ENCODE results near the gene ADNP2. TPM values are rescaled to one million over a fixed set of nuclear protein-coding genes. Genes with fewer than 3 reads are reported as not detected.

The ADNP2 gene
- total and polyA plus RNA-seq, 2 experiments from 2014 or later, result 19.3 to 66.4 TPM

GRCh38 chr18:80181642-80182461 lies 72.8 kb downstream of the ADNP2 start (continued):
- TF ChIP-seq, protein P1, sequence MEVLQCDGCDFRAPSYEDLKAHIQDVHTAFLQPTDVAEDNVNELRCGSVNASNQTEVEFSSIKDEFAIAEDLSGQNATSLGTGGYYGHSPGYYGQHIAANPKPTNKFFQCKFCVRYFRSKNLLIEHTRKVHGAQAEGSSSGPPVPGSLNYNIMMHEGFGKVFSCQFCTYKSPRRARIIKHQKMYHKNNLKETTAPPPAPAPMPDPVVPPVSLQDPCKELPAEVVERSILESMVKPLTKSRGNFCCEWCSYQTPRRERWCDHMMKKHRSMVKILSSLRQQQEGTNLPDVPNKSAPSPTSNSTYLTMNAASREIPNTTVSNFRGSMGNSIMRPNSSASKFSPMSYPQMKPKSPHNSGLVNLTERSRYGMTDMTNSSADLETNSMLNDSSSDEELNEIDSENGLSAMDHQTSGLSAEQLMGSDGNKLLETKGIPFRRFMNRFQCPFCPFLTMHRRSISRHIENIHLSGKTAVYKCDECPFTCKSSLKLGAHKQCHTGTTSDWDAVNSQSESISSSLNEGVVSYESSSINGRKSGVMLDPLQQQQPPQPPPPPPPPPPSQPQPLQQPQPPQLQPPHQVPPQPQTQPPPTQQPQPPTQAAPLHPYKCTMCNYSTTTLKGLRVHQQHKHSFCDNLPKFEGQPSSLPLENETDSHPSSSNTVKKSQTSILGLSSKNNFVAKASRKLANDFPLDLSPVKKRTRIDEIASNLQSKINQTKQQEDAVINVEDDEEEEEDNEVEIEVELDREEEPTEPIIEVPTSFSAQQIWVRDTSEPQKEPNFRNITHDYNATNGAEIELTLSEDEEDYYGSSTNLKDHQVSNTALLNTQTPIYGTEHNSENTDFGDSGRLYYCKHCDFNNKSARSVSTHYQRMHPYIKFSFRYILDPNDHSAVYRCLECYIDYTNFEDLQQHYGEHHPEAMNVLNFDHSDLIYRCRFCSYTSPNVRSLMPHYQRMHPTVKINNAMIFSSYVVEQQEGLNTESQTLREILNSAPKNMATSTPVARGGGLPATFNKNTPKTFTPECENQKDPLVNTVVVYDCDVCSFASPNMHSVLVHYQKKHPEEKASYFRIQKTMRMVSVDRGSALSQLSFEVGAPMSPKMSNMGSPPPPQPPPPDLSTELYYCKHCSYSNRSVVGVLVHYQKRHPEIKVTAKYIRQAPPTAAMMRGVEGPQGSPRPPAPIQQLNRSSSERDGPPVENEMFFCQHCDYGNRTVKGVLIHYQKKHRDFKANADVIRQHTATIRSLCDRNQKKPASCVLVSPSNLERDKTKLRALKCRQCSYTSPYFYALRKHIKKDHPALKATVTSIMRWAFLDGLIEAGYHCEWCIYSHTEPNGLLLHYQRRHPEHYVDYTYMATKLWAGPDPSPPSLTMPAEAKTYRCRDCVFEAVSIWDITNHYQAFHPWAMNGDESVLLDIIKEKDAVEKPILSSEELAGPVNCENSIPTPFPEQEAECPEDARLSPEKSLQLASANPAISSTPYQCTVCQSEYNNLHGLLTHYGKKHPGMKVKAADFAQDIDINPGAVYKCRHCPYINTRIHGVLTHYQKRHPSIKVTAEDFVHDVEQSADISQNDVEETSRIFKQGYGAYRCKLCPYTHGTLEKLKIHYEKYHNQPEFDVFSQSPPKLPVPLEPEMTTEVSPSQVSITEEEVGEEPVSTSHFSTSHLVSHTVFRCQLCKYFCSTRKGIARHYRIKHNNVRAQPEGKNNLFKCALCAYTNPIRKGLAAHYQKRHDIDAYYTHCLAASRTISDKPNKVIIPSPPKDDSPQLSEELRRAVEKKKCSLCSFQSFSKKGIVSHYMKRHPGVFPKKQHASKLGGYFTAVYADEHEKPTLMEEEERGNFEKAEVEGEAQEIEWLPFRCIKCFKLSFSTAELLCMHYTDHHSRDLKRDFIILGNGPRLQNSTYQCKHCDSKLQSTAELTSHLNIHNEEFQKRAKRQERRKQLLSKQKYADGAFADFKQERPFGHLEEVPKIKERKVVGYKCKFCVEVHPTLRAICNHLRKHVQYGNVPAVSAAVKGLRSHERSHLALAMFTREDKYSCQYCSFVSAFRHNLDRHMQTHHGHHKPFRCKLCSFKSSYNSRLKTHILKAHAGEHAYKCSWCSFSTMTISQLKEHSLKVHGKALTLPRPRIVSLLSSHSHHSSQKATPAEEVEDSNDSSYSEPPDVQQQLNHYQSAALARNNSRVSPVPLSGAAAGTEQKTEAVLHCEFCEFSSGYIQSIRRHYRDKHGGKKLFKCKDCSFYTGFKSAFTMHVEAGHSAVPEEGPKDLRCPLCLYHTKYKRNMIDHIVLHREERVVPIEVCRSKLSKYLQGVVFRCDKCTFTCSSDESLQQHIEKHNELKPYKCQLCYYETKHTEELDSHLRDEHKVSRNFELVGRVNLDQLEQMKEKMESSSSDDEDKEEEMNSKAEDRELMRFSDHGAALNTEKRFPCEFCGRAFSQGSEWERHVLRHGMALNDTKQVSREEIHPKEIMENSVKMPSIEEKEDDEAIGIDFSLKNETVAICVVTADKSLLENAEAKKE (CRISPR knock-in tag; IDR thresholded peaks at IDR 0.05), result no peak
- no peak for TF ChIP-seq REST (IDR thresholded peaks at IDR 0.05; ENCODE audit: unreplicated experiment)
- TF ChIP-seq JUNB (IDR thresholded peaks at IDR 0.05; ENCODE audit: unreplicated experiment), result no peak
- no peak for TF ChIP-seq NANOG (IDR thresholded peaks at IDR 0.05; ENCODE audit: borderline replicate concordance)
- TF ChIP-seq EZH2phosphoT487 (IDR thresholded peaks at IDR 0.05; ENCODE audit: unreplicated experiment), result no peak
- no peak for TF ChIP-seq POLR2AphosphoS5 (IDR thresholded peaks at IDR 0.05; ENCODE audit: low read depth)

All from GM23338 (cell line).